GM23248 (cell line): Measurements from ENCODE around the gene WNT3A. TPM values are rescaled to one million over a fixed set of nuclear protein-coding genes. Genes with fewer than 3 reads are reported as not detected.

Experiments used
- DNase-seq: peaks from one replicate; pipeline ENCODE4 v3.0.0-alpha.2; 2015
- H2AFZ ChIP-seq: fragments of 200-600 bp; sonication (generic); 2 replicates; pipeline ENCODE4 v1.6.1; 2016; ENCODE audit warnings: antibody characterized with exemption
- H3F3A ChIP-seq: fragments of 200-600 bp; sonication (generic); 2 replicates; pipeline ENCODE4 v1.6.1; 2016; ENCODE audit warnings: mild to moderate bottlenecking, antibody characterized with exemption, mixed run types; ENCODE audit not compliant: insufficient read depth
- H3K27ac ChIP-seq: fragments of 200-600 bp; sonication (generic); 2 replicates; pipeline ENCODE4 v1.5.1; 2016; ENCODE audit warnings: mild to moderate bottlenecking
- H3K27me3 ChIP-seq: fragments of 200-600 bp; sonication (generic); replicated peaks from 2 replicates; pipeline ENCODE4 v1.6.1; 2016; ENCODE audit warnings: mild to moderate bottlenecking; ENCODE audit not compliant: insufficient read depth
- H3K36me3 ChIP-seq: fragments of 200-600 bp; sonication (generic); 2 replicates; pipeline ENCODE4 v1.6.1; 2016; ENCODE audit warnings: low read depth, mild to moderate bottlenecking
- H3K4me1 ChIP-seq: fragments of 200-600 bp; sonication (generic); 2 replicates; pipeline ENCODE4 v1.6.1; 2016; ENCODE audit warnings: mild to moderate bottlenecking; ENCODE audit not compliant: insufficient read depth
- H3K4me2 ChIP-seq: fragments of 200-600 bp; sonication (generic); one replicate; pipeline ENCODE4 v1.6.1; 2016; ENCODE audit warnings: mild to moderate bottlenecking; ENCODE audit not compliant: unreplicated experiment
- H3K4me3 ChIP-seq: fragments of 200-600 bp; sonication (generic); 2 replicates; pipeline ENCODE4 v1.5.1; 2016; ENCODE audit warnings: mild to moderate bottlenecking
- H3K79me2 ChIP-seq: fragments of 200-600 bp; sonication (generic); 2 replicates; pipeline ENCODE4 v1.6.1; 2016; ENCODE audit warnings: mild to moderate bottlenecking; ENCODE audit not compliant: insufficient read depth
- H3K9ac ChIP-seq: fragments of 200-600 bp; sonication (generic); 2 replicates; pipeline ENCODE4 v1.6.1; 2016; ENCODE audit warnings: mild to moderate bottlenecking
- H3K9me2 ChIP-seq: fragments of 200-600 bp; sonication (generic); 2 replicates; pipeline ENCODE4 v1.6.1; 2016; ENCODE audit warnings: mixed run types, mild to moderate bottlenecking, moderate library complexity; ENCODE audit not compliant: insufficient read depth
- H3K9me3 ChIP-seq: fragments of 200-600 bp; sonication (generic); one replicate; pipeline ENCODE4 v1.6.1; 2017; ENCODE audit warnings: low read depth
- H4K20me1 ChIP-seq: fragments of 200-600 bp; sonication (generic); 2 replicates; pipeline ENCODE4 v1.6.0; 2016; ENCODE audit not compliant: insufficient read depth
- EZH2 ChIP-seq: fragments of 200-600 bp; sonication (generic); IDR thresholded peaks from 2 replicates; pipeline ENCODE4 v1.6.1; 2018; ENCODE audit warnings: antibody characterized with exemption, mild to moderate bottlenecking; ENCODE audit not compliant: insufficient read depth, poor library complexity, severe bottlenecking
- EZH2phosphoT487 ChIP-seq: fragments of 200-600 bp; sonication (generic); IDR thresholded peaks from 2 replicates; pipeline ENCODE4 v1.6.1; 2018; ENCODE audit warnings: antibody characterized with exemption, moderate library complexity, mild to moderate bottlenecking, low read depth; ENCODE audit not compliant: insufficient read depth
- WGBS, 2 experiments: methylation state at CpG; one replicate each; pipeline ENCODE4 v1.1.6; 2015 to 2017; ENCODE audit warnings: low lambda C conversion rate in 2 of 2, low coverage in 1 of 2; ENCODE audit errors: missing lambda C conversion rate in 2 of 2; 5-methylcytosine and 5-hydroxymethylcytosine counted together
- in situ Hi-C: fragments of 300-500 bp; cut with MboI; formaldehyde crosslinking; loops from 2 replicates; pipeline ENCODE4 v1.15.0; 2020
- polyA plus RNA-seq: library from polyadenylated mRNA; unstranded; fragments of >200 nt; fragmentation: Nextera tagmentation; extraction: Ambion mirVana; gene quantifications from 2 replicates; pipeline ENCODE4 v1.2.1, GENCODE V29; 2016
- total RNA-seq: library from RNA; depleted of rRNA; stranded (reverse); fragments of >200 nt; shearing (Covaris generic); gene quantifications from 2 replicates; pipeline ENCODE4 v1.2.3, GENCODE V29; 2014

WNT3A gene
- total and polyA plus RNA-seq, 2 experiments from 2014 or later, result not detected

GRCh38 chr1:228084325-228084724 is 77.5 kb downstream of the WNT3A start:
- no peak for TF ChIP-seq EZH2phosphoT487
- no peak for TF ChIP-seq EZH2
- DNase-seq, result peak; percentile 94
- peak overlapping the region; percentile 98 for H3K9ac ChIP-seq
- H3K4me3 ChIP-seq, result peak overlapping the region; percentile 92
- peak overlapping the region; percentile 93 for H3K27ac ChIP-seq
- peaks cover 98% of the 10 kb centered on the region for H3K79me2 ChIP-seq
- H3F3A ChIP-seq, result peaks cover 56% of the 10 kb centered on the region
- peak overlapping the region; percentile 98 for H3K4me2 ChIP-seq
- H3K27me3 ChIP-seq, result no peaks in the 10 kb centered on the region
- H3K9me3 ChIP-seq, result no peaks in the 10 kb centered on the region
- peaks cover 5% of the 10 kb centered on the region; the same call in 1 of the 2 replicates for H3K36me3 ChIP-seq
- peaks cover 27% of the 10 kb centered on the region for H4K20me1 ChIP-seq
- 1 to 4% methylated on average over 3 of the region's 3 CpGs for whole genome bisulfite sequencing, 2 experiments
- no peak overlapping the region for H2AFZ ChIP-seq
- H3K4me1 ChIP-seq, result peaks cover 52% of the 10 kb centered on the region
- in situ Hi-C loops, result no loop called here
- H3K9me2 ChIP-seq, result no peaks in the 10 kb centered on the region

GRCh38 chr1:228084797-228085196 is 78.0 kb downstream of the WNT3A start:
- Histone ChIP-seq H3K9ac (peak overlapping the region; percentile 98), H3K4me1 (peaks cover 57% of the 10 kb centered on the region), H3K36me3 (peaks cover 5% of the 10 kb centered on the region; the same call in 1 of the 2 replicates), H4K20me1 (peaks cover 31% of the 10 kb centered on the region), H3F3A (peaks cover 61% of the 10 kb centered on the region), H3K4me3 (peak overlapping the region; percentile 92), H3K9me2 (no peaks in the 10 kb centered on the region), H3K79me2 (peaks cover 98% of the 10 kb centered on the region), H3K27ac (peak overlapping the region; percentile 93), H3K27me3 (no peaks in the 10 kb centered on the region), H3K9me3 (no peaks in the 10 kb centered on the region), H3K4me2 (peak overlapping the region; percentile 98), H2AFZ (no peak overlapping the region)
- 33 to 35% methylated on average over 5 of the region's 5 CpGs for WGBS, 2 experiments
- no peak for TF ChIP-seq EZH2
- TF ChIP-seq EZH2phosphoT487, result no peak
- no peak for DNase-seq
- in situ Hi-C loops, result no loop called here

- Histone ChIP-seq H4K20me1 (peaks cover 38% of the 10 kb centered on the region), H2AFZ (no peak overlapping the region), H3K4me2 (peak overlapping the region; percentile 98), H3K9ac (peak overlapping the region; percentile 98), H3F3A (peaks cover 61% of the 10 kb centered on the region), H3K9me3 (no peaks in the 10 kb centered on the region), H3K9me2 (no peaks in the 10 kb centered on the region), H3K79me2 (peaks cover 98% of the 10 kb centered on the region), H3K4me3 (peak overlapping the region; percentile 92), H3K4me1 (peaks cover 63% of the 10 kb centered on the region), H3K27ac (peak overlapping the region; percentile 93), H3K27me3 (no peaks in the 10 kb centered on the region), H3K36me3 (peaks cover 5% of the 10 kb centered on the region; the same call in 1 of the 2 replicates)
- 37 to 44% methylated on average over 6 of the region's 6 CpGs for WGBS, 2 experiments
- in situ Hi-C loops, result no loop called here
- TF ChIP-seq EZH2phosphoT487, result no peak
- no peak for TF ChIP-seq EZH2
- peak; percentile 92 for DNase-seq
Measured at GRCh38 chr1:228085287-228085951, 78.6 kb downstream of the WNT3A start.

- Histone ChIP-seq H3K4me2 (peak overlapping the region; percentile 98), H3K4me1 (peaks cover 78% of the 10 kb centered on the region), H3K4me3 (peak overlapping the region; percentile 92), H3K9me3 (no peaks in the 10 kb centered on the region), H4K20me1 (peaks cover 61% of the 10 kb centered on the region), H3K9ac (peak overlapping the region; percentile 98), H2AFZ (no peak overlapping the region), H3K79me2 (peaks cover 100% of the 10 kb centered on the region), H3K36me3 (peaks cover 5% of the 10 kb centered on the region; the same call in 1 of the 2 replicates), H3K27ac (peak overlapping the region; percentile 93), H3F3A (peaks cover 78% of the 10 kb centered on the region), H3K27me3 (no peaks in the 10 kb centered on the region), H3K9me2 (no peaks in the 10 kb centered on the region)
- peak; percentile 92 for DNase-seq
- TF ChIP-seq EZH2phosphoT487 (no peak), EZH2 (no peak)
- 4 to 11% methylated on average over 7 of the region's 7 CpGs for WGBS, 2 experiments
- in situ Hi-C loops, result no loop called here
Measured at GRCh38 chr1:228087771-228088251, 81.0 kb downstream of the WNT3A start.
